Activated naive CD8-positive, alpha-beta T cell treated with anti-CD3 and anti-CD28 coated beads for 36 hours (primary cell): ENCODE results near the gene ETNK1. TPM values are rescaled to one million over a fixed set of nuclear protein-coding genes. Genes with fewer than 3 reads are reported as not detected.
A peak's percentile ranks its signal among the peaks of the same experiment; 100 is the strongest.
"Not testable (repeated sequence)": the region's sequence is repeated elsewhere in the genome, so short reads cannot be mapped to it uniquely, and the experiment has no call there.

ENCODE experiments used
- DNase-seq: peaks from one replicate; pipeline ENCODE4 v3.0.0; 2021
- H3K27ac Mint-ChIP-seq: one replicate; pipeline ENCODE4 v1.8.0; 2022; ENCODE audit warnings: mild to moderate bottlenecking, moderate library complexity, mixed read lengths
- H3K27me3 Mint-ChIP-seq: one replicate; pipeline ENCODE4 v1.8.0; 2022; ENCODE audit warnings: mild to moderate bottlenecking, mixed read lengths
- H3K36me3 Mint-ChIP-seq: one replicate; pipeline ENCODE4 v1.8.0; 2021; ENCODE audit warnings: mild to moderate bottlenecking, mixed read lengths
- H3K4me1 Mint-ChIP-seq: one replicate; pipeline ENCODE4 v1.8.0; 2021; ENCODE audit warnings: mixed read lengths
- H3K4me3 Mint-ChIP-seq: one replicate; pipeline ENCODE4 v1.8.0; 2022; ENCODE audit warnings: mild to moderate bottlenecking, moderate library complexity, mixed read lengths
- H3K9me3 Mint-ChIP-seq: one replicate; pipeline ENCODE4 v1.8.0; 2022; ENCODE audit warnings: mixed read lengths
- total RNA-seq, 2 experiments: library from RNA; stranded (reverse); gene quantifications; one replicate each; pipeline ENCODE4 v1.2.3, GENCODE V29; 2021

ETNK1 gene
- total RNA-seq, 2 experiments from 2014 or later, result 51.7 to 52.7 TPM

DNA sequence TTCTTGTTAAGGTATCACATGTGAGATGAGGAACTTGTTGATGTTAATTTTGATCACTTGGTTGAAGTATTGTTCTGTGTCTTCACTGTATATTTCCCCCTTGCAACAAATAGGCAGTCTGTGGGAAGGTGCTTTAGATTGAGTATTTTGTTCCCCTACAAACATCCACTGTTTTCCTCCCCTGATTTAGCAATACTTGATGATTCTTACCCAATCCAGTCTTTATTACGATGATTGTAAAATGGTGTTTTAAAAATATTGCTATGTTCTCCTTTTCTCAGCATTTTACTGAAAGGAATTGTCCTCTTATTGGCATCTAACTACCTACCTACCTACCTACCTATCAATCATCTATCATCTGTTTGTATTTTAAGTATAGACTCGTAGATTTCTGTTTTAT is 66.3 kb downstream of the ETNK1 start:
- H3K4me1 Mint-ChIP-seq, result peaks cover 12% of the 10 kb centered on the region
- no peak overlapping the region for H3K27ac Mint-ChIP-seq
- no peak for DNase-seq
- no peak overlapping the region for H3K4me3 Mint-ChIP-seq
- peaks cover 23% of the 10 kb centered on the region for H3K36me3 Mint-ChIP-seq
- H3K9me3 Mint-ChIP-seq, result peaks cover 7% of the 10 kb centered on the region
- no peaks in the 10 kb centered on the region for H3K27me3 Mint-ChIP-seq

DNA sequence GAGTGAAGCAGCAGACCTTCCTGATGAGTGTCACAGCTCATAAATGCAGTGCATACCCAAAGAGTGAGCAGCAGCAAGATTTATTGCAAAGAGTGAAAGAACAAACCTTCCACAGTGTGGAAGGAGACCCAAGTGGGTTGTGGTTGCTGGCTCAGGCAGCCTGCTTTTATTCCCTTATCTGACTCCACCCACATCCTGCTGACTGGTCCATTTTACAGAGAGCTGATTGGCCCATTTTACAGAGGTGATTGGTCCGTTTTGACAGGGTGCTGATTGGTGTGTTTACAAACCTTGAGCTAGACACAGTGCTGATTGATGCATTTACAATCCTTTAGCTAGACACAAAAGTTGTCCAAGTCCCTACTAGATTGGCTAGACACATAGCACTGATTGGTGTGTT is 67.5 kb downstream of the ETNK1 start:
- peaks cover 16% of the 10 kb centered on the region for H3K36me3 Mint-ChIP-seq
- not testable (repeated sequence) for H3K9me3 Mint-ChIP-seq, H3K4me3 Mint-ChIP-seq, H3K27me3 Mint-ChIP-seq, DNase-seq, H3K4me1 Mint-ChIP-seq
- peak overlapping the region; percentile 12 for H3K27ac Mint-ChIP-seq

DNA sequence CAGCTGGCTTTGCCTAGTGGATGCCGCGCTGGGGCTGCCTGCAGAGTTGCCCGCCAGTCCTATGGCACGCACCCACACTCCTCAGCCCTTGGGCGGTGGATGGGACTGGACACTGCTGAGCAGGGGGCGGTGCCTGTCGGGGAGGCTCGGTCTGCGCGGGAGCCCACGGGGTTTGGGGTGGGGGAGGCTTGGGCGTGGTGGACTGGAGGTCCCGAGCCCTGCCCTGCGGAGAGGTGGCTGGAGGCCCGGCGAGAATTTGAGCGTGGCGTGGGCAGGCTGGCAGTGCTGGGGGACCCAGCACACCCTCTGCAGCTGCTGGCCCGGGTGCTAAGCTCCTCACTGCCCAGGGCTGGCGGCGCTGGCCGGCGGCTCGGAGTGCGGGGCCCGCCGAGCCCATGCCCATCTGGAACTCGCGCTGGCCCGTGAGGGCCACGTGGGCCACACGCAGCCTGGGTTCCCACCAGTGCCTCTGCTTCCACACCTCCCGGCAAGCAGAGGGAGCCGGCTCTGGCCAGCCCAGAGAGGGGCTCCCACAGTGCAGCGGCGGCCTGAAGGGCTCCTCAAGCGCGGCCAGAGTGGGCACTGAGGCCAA is 68.1 kb downstream of the ETNK1 start:
- no peak for DNase-seq

DNA sequence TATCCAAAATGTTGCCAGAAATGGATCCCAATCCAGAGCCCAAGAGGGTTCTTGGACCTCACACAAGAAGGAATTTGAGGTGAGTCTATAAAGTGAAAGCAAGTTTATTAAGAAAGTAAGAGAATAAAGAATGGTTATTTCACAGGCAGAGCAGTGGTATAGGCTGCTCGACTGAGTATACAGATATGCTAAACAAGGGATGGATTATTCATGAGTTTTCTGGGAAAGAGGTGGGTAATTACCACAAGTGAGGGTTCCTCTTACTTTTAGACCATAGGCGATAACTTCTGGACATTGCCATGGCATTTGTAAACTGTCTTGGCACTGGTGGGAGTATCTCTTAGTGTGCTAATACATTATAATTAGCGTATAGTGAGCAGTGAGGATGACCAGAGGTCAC is 73.6 kb downstream of the ETNK1 start:
- Mint-ChIP-seq H3K27ac (no peak overlapping the region), H3K4me3 (no peak overlapping the region), H3K9me3 (no peaks in the 10 kb centered on the region), H3K4me1 (no peaks in the 10 kb centered on the region), H3K27me3 (no peaks in the 10 kb centered on the region), H3K36me3 (peaks cover under 1% of the 10 kb centered on the region)
- no peak for DNase-seq

More for the DNA sequence above, 68.1 kb downstream of the ETNK1 start:
- peaks cover 12% of the 10 kb centered on the region for H3K36me3 Mint-ChIP-seq
- H3K4me3 Mint-ChIP-seq, result no peak overlapping the region
- H3K4me1 Mint-ChIP-seq, result no peaks in the 10 kb centered on the region
- no peaks in the 10 kb centered on the region for H3K27me3 Mint-ChIP-seq
- H3K9me3 Mint-ChIP-seq, result peaks cover 3% of the 10 kb centered on the region
- no peak overlapping the region for H3K27ac Mint-ChIP-seq

DNA sequence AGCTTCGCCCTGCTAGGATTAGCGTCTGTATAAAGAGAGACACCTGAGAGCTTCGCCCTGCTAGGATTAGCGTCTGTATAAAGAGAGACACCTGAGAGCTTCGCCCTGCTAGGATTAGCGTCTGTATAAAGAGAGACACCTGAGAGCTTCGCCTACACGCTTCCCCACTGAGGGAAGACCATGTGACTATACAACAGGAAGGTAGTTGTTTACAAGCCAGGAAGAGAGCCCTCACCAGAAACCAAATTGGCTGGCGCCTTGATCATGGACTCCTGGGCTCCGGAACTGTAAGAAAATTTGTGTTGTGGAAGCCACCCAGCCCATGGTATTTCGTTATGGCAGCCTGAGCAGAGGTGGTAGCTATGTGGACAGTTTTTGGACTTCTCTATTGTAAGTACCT is 74.7 kb downstream of the ETNK1 start:
- not testable (repeated sequence) for H3K4me3 Mint-ChIP-seq, H3K9me3 Mint-ChIP-seq, DNase-seq, H3K27me3 Mint-ChIP-seq, H3K4me1 Mint-ChIP-seq, H3K36me3 Mint-ChIP-seq, H3K27ac Mint-ChIP-seq

DNA sequence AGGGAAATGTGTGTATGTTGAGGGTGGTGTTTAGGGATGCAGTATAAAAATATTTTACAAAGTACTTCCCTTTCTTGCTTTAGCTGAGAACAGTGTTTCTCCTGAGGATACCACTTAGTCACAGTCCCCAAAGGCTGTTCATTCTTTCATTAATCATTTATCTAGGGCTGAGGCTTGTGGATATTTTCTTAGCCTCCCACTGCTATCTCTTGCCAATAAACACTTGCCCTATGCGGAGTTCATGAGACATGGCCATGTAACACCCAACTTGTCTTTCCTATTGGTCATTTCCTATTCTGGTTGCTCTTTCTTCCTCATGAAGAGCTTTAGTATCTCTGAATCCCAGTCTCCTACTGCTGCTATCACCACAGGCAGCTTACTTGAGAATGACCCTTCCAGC is 75.1 kb downstream of the ETNK1 start:
- Mint-ChIP-seq H3K27ac (no peak overlapping the region), H3K4me3 (no peak overlapping the region), H3K36me3 (no peaks in the 10 kb centered on the region), H3K27me3 (no peaks in the 10 kb centered on the region), H3K4me1 (no peaks in the 10 kb centered on the region), H3K9me3 (no peaks in the 10 kb centered on the region)
- no peak for DNase-seq

DNA sequence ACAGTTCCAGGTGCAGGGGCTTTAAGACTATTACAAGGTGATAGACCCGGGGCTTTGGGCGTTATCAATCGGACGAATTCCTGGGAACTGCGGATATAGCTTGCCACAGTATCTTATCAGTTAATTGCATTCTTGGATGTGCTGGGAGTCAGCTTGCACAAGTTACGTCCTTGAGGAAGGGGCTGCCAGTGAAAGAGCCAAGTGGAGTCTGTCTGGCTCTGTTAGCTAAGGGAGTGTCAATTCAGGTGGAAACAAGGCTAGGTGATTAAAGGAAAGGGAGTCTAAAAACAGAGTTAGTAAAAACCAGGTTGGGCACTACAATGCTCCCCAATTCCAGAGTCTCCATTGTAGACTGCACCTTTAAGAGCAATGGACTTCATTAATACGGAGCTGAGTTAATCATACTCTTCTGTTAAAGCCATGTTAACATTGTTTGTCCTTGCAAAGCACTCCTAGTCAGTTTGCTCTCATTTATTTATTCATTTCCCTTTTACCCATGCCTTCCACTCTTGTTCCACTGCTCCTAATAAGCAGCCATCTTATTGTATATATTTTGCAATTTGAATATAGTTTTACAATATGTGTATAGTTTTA is 76.3 kb downstream of the ETNK1 start:
- H3K36me3 Mint-ChIP-seq, DNase-seq, H3K27me3 Mint-ChIP-seq, H3K4me3 Mint-ChIP-seq, H3K4me1 Mint-ChIP-seq, H3K27ac Mint-ChIP-seq, H3K9me3 Mint-ChIP-seq: not testable (repeated sequence)

DNA sequence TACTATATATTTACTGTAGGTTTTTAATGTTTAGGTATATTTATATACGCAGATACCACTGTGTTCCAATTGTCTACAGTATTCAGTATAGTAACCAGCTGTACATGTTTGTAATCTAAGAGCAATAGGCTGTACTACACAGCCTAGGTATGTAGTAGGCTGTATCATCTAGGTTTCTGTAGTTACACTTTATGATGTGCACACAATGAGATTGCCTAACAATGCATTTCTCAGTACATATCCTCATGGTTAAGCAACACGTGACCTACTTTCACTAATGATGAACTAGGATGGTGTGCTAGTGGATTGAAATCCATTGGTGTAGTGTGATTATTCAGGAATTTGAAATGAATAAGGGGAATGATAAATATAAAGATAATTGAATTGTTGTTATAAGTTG is 77.7 kb downstream of the ETNK1 start:
- H3K27ac Mint-ChIP-seq, result no peak overlapping the region
- no peak for DNase-seq
- no peaks in the 10 kb centered on the region for H3K27me3 Mint-ChIP-seq
- no peaks in the 10 kb centered on the region for H3K9me3 Mint-ChIP-seq
- H3K4me3 Mint-ChIP-seq, result no peak overlapping the region
- H3K36me3 Mint-ChIP-seq, result no peaks in the 10 kb centered on the region
- no peaks in the 10 kb centered on the region for H3K4me1 Mint-ChIP-seq

DNA sequence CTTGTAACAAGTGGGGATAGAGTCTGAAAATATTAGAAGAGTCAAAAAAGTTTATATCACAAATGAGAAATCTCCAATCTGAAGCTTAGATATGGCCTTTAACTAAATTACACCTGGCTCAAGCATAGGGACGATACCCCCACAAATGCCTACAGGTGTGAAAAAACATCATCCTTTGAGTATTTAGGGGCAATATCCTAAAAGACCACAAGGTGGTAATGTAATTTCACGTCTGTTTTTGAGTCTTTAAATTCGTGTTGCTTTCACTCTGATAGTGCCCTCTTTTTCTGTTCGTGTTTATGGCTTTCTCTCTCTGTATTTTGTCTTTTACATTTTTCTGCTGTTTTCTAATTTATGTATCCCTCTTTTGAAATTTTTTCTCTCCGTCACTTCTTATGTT is 84.3 kb downstream of the ETNK1 start:
- Mint-ChIP-seq H3K27ac (no peak overlapping the region), H3K4me1 (no peaks in the 10 kb centered on the region), H3K36me3 (no peaks in the 10 kb centered on the region), H3K27me3 (no peaks in the 10 kb centered on the region), H3K9me3 (no peaks in the 10 kb centered on the region), H3K4me3 (no peak overlapping the region)
- DNase-seq, result no peak

DNA sequence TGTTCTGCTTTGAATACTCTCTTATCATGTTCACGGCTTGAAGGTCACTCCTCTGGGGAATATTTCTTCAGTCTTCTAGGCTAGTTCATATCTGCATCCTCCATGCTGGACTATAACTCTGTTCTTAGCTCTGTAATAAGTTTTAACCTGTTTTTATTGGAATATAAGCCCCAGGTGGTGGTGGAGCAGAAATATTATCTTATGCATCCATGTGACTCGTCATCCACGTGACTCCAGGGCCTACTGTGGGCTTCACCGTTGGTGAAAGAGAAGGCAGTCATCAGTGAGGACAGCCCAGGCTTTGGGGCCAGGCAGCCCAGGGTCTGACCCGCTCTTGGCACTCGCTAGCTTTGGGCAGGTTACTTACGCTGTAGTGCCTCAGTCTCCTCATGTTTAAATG is 87.1 kb downstream of the ETNK1 start:
- no peaks in the 10 kb centered on the region for H3K27me3 Mint-ChIP-seq
- no peak overlapping the region for H3K27ac Mint-ChIP-seq
- no peak for DNase-seq
- no peaks in the 10 kb centered on the region for H3K4me1 Mint-ChIP-seq
- no peaks in the 10 kb centered on the region for H3K36me3 Mint-ChIP-seq
- H3K9me3 Mint-ChIP-seq, result no peaks in the 10 kb centered on the region
- no peak overlapping the region for H3K4me3 Mint-ChIP-seq

DNA sequence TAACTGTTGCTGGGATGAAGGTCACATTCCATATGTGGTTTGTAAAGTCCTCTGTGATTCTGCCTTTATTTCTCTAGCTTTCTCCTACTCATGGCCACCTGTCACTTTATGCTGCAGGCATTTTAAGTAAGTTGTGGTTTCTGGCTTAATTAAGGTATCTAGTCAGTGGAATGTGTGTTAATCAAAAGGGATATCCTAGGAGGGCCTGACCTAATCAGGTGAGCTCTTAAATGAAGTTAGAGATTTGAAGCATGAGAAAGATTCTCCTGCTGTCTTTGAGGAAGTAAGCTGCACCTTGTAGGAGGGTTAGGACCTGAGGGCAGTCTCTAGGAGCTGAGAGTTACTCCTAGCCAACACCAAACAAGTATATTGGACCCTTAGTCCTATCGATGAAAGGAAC is 90.3 kb downstream of the ETNK1 start:
- H3K4me3 Mint-ChIP-seq, result no peak overlapping the region
- H3K27ac Mint-ChIP-seq, result no peak overlapping the region
- H3K9me3 Mint-ChIP-seq, result no peaks in the 10 kb centered on the region
- no peaks in the 10 kb centered on the region for H3K27me3 Mint-ChIP-seq
- no peaks in the 10 kb centered on the region for H3K36me3 Mint-ChIP-seq
- no peak for DNase-seq
- H3K4me1 Mint-ChIP-seq, result no peaks in the 10 kb centered on the region

DNA sequence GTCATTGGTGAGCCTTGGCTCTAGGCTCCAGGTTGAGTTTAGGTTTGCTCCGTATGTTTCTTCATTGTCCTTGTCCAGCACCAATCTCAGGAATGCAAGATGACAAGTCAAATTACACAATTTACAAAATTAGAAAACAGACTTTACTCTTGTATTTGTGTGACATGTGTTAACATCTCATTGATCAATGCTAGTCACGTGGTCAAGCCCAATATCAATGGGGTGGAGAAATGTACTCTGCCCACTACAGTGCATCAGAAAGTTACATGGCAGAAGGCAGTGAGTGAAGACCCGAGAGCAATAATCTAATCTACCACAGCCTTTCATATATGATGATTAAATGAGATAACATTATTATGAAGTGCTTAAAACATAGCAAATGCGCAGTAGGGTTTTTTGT is 94.8 kb downstream of the ETNK1 start:
- Mint-ChIP-seq H3K9me3 (no peaks in the 10 kb centered on the region), H3K27me3 (peaks cover 9% of the 10 kb centered on the region), H3K36me3 (no peaks in the 10 kb centered on the region), H3K27ac (no peak overlapping the region), H3K4me1 (no peaks in the 10 kb centered on the region), H3K4me3 (no peak overlapping the region)
- no peak for DNase-seq

DNA sequence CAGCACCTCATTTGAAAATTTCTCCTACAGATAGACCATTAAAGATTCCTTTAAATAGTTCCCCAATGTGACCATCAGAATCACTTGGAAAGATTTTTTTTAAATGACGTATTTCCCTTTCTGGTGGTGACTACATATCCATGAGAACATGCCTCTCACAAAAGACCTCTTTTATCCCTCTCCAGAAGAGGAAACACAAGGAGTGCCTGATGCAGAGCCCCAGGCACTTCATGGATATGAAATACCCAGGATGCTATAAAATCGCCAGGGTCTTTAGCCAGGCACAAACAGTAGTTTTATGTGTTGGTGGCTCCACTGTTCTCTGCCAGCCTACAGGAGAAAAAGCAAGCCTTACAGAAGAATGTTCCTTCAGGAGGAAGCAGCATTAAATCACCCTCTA is 97.1 kb downstream of the ETNK1 start:
- H3K4me3 Mint-ChIP-seq, result no peak overlapping the region
- no peaks in the 10 kb centered on the region for H3K4me1 Mint-ChIP-seq
- H3K36me3 Mint-ChIP-seq, result no peaks in the 10 kb centered on the region
- H3K27ac Mint-ChIP-seq, result no peak overlapping the region
- DNase-seq, result no peak
- no peaks in the 10 kb centered on the region for H3K9me3 Mint-ChIP-seq
- H3K27me3 Mint-ChIP-seq, result peaks cover 9% of the 10 kb centered on the region

DNA sequence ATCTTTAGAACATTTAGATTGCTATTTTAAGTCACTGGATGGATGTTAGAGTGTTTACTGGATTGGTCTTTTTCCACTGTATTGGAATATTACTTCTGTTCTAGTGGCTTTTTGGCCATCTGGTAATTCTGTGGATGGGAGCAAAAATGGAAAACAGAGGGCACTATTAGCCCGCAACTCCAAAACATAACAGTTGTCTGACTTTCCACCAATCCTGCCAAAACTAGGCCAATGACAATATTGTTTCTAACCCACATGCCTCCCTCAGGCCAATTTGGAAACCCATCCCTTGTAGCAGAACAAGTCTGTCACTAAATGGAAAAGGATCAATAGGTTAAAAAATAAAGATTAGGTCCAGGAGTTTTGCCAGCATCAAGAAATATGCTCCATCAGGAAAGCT is 97.8 kb downstream of the ETNK1 start:
- peaks cover 9% of the 10 kb centered on the region for H3K27me3 Mint-ChIP-seq
- no peak overlapping the region for H3K27ac Mint-ChIP-seq
- no peaks in the 10 kb centered on the region for H3K36me3 Mint-ChIP-seq
- no peaks in the 10 kb centered on the region for H3K9me3 Mint-ChIP-seq
- no peak for DNase-seq
- H3K4me3 Mint-ChIP-seq, result no peak overlapping the region
- no peaks in the 10 kb centered on the region for H3K4me1 Mint-ChIP-seq

DNA sequence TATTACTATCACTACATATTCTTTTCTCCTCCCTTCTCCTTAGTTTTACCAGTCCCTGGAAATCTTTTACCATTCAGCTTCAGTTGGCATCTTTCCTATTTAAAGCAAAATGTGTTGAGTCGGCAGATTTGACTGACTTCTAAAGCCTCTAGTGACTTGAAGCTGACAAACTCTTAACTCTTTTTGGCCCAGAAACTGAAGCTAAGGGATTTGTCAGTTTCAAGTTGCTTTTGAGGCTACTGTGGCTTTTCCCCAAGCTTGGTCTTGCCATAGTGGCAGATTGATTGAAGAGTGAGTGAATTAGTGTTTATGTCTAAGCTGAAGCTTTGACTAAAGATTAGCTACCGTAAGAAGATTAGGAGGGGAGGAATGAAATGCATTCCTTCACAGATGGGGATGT is 104.0 kb downstream of the ETNK1 start:
- Mint-ChIP-seq H3K36me3 (no peaks in the 10 kb centered on the region), H3K27me3 (peaks cover 4% of the 10 kb centered on the region), H3K9me3 (no peaks in the 10 kb centered on the region)

DNA sequence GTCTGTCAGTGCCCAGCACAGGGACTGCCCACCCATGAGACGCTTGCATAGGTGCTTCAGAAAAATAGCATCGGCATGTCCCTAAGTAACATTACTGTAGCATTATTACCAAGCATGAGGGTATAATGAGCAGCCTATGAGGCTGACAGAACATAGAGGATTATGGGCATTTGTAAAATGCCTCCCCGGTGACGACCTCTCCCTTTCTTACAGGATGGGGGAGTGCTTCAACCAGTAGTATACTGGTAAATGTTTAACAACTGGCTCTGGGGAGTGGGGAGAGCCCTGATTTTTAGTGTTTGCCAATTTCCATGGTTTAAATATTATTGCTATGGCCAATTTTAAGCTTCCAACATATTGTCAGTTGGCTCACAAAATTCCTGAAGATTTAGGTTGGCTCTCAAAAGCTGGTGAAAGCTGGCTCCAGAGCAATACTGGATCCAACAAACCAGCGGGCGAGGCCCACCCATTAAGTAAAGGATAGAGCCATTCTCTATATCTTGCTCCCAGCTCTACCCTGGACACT is 104.5 kb downstream of the ETNK1 start:
- Mint-ChIP-seq H3K4me3 (no peak overlapping the region), H3K9me3 (no peaks in the 10 kb centered on the region), H3K36me3 (no peaks in the 10 kb centered on the region), H3K27ac (no peak overlapping the region), H3K27me3 (no peaks in the 10 kb centered on the region), H3K4me1 (peaks cover 6% of the 10 kb centered on the region)
- no peak for DNase-seq

More for the DNA sequence above, 104.0 kb downstream of the ETNK1 start:
- no peak for DNase-seq
- H3K4me1 Mint-ChIP-seq, result peaks cover 6% of the 10 kb centered on the region
- no peak overlapping the region for H3K27ac Mint-ChIP-seq
- H3K4me3 Mint-ChIP-seq, result no peak overlapping the region
